NCI-H2081 treated with DMSO at 0.1 percent for 48 hours (cell line): ENCODE measurements around the gene ELN.
"Not testable (repeated sequence)": the region's sequence is repeated elsewhere in the genome, so short reads cannot be mapped to it uniquely, and the experiment has no call there.

ENCODE experiments used
- DNase-seq: peaks from one replicate; lab custom pipeline; 2025; lab: John Stamatoyannopoulos, UW

ELN gene

DNA sequence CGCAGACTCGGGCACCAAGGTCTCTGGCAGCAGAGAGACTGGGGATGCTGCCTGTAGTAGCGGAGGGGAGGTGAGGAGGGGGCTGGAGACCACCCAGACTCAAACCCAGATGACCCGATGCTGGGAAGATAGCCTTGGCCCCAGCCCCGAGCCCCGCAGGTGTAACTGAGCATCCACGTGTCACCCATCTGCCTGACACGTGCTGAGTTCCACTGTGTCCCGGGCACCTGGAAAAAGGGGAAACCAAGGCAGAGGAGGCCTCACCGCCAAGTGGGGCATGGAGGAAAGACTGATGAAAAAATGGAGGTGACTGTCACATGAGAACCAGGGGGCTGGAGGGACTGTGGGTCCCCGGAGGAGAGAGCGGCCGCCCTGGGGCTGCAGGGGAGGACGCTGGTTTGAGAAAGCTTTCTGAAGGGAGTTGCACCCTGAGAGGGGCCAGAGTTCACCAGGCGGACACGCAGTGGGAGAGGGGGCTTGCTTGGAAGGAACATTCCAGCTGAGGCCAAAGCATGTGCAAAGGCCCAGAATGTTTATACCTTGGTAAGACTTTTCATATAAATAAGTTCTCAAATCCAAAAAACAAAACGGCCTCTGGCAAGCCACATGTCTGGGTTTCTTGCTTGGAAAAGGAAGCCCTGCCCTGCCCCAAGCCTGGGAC is 27.4 kb upstream of the ELN start:
- DNase-seq = no peak

DNA sequence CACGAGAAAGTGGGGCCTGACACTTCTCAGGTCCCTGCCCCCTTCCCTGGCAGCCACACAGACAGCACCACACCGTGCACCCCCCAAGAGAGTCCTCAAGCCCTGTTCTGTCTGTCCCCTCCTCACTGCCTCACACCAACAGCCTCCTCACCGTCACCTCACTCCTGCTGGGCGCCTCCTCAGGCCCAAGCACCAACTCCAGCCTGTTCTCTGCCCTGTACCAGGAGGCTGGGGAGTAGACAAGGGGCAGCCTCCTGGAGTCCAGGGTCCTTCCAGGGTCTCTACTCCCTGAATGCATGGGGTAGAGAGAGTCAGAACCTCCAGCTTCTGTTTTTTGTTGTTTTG is 26.9 kb upstream of the ELN start:
- no peak for DNase-seq

DNA sequence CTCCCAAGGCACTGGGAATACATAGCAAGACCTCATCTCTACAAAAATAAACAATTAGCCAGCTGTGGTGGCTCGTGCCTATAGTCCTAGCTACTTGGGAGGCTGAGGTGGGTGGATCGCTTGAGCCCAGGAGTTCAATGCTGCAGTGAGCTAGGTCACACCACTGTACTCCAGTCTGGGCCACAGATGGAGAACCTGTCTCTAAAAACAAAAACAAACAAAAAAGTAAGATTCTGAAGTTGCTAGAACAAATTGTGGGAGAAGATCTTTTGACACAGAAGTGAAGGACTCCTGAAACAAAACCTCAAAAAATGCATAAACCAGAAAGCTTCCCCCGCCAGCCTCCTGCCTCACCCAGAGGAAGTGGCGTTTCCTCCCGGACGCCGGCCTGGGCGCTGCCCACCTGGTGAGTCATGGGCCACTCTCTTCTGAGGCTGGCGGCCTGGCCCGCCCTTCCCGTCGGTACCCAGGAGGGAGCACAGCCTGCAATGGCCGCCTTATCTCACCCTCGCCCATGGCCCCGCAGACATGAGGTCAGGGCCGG is 25.4 kb upstream of the ELN start:
- DNase-seq = no peak

DNA sequence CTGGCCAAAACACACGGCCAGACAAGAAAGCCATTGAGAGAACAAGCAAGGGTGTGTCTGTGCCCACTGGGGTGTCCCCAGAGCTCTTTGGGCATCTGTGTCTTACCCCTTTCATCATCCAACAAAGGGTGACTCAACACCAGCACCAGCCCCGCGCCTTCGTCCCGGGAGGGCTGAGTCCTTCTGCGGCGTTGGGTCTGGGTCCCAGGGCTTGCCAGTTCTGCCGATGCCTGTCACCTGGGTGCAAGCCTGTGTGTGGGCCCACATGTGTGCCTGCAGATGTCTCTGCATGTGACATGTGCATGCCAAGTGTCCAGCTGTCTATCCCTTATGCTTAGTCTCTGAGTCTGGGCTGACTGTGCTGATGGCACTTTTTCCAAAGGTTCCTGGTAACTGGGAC is 24.4 kb upstream of the ELN start:
- no peak for DNase-seq

DNA sequence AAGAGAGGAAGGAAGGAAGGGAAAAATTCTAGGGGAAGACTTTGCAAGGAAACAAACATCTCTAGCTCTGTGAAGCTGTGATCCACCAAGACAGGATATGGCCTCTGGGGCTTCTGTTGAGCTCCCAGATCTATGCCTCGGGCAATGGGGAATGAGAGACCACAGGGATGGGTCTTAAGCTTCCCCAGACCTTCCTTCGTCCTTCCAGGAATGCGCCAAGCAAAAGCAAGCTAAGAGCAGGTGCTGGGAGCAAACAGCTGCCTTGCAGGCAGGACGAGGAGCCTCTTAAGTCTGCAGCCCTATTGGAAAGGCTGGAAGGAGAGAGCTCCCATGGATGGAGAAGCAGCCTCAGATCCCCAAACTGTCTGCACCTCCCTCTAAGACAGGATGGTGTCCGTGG is 21.9 kb upstream of the ELN start:
- DNase-seq = no peak

DNA sequence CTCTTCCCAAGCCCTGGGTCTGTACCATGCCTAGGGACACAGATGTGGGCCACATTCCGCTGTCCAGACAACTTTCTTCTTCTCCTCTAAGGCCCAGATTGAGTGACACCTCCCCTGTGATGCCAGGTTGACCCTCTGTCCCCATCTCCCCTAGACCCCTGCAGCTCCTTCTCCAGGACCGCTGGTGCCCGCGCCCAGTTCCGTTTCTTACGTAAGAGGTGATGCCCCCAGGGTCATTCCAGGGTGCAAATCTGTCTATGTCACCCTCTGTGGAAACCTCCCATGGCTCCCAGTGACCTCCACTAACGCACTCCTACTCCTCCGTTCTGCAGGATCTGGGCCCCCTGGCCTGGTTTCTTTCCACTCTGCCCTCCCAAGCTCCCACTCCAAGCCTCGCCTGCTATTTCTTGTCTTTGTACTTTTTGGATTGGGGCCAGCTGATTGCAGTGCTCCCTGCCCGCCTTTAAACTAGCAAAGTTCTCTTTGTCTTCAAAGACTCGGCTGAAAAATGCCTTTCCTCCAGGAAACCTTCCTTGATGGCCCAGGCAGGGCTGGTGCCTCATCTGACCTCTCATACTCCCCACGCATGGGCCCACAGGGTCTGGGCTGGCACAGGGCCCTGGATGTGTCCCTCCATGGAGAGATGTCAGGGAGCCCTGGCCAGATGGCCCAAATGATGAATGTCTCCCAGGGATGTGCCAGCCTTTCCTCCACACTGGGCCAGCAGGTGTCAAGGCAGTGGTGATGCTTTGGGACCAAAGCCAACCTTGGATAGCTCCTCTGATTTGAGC is 21.3 kb upstream of the ELN start:
- peak; percentile 16 for DNase-seq

DNA sequence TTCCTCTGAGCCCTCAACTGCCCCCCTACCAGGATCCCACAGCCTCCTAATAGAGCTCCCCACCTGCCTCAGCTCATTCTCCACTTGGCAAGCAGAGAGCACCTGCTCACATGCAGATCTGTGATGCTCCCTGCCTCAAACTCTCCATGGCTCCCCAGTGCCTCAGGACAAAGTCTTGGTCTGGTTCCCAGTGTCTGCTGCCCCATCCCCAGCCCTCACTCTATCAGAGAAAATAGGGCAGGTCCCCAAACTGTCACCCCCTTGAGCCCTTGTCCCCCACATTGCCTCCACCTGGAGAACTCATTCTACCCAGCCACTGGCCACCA is 20.8 kb upstream of the ELN start:
- no peak for DNase-seq

DNA sequence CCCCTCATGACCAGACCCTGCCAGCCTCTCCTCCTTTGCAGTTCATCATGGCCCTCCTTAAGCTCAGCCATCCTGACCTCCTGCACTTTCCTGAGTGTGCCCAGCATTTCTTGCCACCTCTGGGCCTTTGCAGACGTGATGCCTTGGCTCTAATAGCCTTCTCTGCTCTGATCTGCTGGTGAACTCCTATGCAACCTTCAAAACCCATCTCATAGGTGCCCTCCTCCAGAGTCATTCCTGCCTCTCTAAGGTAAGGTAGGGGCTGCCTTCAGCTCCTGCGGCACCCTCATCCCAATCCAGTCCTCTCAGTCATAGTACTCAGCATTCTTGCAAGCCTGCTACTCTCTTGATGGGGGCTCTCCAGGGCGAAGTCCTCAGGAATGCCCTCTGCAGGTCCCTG is 19.3 kb upstream of the ELN start:
- no peak for DNase-seq

DNA sequence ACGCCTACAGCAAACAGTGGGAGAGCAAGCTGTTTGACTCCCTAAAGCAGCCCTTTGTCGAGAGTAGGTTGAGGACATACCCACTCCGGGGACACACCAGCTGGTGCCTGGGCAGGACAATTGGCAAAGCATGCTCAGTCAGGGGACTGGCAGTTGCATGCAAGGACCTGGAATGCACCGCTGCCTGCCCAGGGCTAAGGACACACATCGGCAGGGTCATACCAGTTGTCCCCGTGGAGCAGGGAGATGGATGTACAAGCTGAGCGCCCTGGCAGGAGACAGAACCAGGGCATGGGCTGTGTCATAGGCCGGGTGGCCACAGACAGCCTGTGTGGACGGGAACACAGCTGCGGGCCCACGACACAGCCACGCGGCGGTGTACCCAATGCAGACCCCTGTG is 18.3 kb upstream of the ELN start:
- no peak for DNase-seq

DNA sequence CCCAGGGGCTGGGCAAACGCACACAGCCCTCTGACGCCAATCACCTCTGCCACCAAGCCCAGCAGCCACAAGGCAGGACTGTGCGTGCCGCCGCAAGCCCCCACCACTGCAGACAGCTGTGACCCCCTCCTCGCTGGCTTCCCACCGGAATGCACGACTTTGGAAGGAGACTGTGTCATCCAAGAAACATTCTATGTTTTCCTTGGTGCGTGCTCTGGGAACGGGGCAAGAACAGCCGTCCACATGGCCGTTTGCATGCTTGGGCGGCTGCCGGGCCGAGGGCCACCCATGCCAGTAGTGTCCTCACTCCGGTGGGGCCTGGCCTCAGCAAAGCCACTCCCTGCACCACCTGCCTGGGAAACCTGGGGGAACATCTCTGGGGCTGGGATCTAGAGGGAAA is 17.6 kb upstream of the ELN start:
- DNase-seq = no peak

DNA sequence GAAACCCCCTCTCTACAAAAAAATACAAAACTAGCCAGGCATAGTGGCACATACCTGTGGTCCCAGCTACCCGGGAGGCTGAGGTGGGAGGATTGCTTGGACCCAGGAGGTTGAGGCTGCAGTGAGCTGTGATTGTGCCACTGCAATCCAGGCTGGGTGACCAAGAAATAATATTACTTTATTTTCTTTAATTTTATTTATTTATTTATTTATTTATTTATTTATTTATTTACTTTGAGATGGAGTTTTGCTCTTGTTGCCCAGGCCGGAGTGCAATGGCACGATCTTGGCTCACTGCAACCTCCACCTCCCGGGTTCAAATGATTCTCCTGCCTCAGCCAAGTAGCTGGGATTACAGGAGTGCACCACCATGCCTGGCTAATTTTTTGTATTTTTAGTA is 16.6 kb upstream of the ELN start:
- DNase-seq = not testable (repeated sequence)

DNA sequence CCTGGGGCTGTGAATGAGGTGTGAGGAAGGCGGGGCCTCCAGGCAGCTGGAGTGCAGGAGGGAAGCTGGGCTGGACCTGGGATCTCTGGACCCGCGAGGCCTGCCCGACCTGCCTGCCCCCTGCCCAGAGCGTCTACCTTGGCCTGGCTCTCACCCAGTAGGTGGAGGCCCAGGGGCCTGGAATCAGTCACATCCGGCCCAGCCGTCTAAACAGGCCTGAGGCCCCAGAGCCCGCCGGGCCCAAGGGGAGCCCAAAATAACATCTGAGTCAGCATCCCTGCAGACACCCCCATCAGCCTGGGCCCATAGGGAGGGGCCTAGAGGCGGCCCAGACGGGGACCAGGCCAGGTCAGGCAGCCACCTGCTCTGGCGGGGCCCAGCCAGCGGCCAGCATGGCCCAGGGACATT is 15.1 kb upstream of the ELN start:
- DNase-seq = no peak

DNA sequence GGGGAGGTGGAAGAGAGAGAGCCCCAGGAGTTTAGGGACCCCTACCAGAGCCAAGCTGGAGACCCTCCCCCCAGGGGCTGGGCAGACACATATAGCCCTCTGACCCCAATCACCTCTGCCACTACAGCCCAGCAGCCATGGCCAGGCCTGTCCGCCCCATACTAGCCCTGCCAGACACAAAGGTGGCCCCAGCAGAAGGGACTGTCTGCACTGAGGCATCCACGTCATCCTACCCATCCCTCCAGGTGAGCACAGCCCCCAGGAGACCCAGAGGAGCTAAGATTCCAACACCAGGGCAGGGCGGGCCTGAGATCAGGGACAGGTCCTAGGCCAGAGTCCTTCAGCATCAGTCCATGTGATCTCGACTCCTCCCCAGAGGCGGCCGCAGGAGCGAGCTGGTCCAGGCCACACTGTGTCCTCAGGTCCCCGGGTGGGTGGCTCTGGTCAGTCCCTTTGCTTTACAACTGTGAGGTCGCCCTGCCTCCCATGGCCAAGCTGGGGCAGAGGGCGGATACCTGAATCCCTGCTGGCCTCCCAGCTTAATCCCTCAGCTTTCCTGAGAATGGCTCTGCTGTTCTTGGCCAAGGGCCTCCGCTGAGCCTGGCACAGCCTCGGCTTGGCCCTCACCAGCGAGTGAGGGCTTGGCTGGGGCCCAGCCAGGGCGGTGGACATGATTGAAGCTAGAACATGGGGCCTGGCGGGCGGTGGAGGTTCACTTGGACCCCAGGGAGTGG is 14.3 kb upstream of the ELN start:
- DNase-seq = no peak

DNA sequence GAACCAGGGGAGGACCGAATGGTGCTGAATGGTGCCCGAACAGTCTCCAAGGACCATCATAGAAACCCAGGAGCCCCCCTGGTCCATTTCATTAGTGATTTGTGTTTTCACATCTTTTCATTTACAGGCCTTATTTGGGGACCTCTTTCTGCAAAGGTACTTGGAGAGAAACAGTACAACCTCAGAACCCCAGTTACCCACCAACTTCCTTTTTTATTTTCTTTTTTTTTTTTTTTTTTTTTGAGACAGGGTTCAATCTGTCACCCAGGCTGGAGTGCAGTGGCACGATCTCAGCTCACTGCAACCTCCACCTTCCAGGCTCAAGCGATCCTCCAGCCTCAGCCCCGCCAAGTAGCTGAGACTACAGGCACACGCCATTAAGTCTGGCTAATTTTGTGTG is 13.0 kb upstream of the ELN start:
- DNase-seq = no peak

DNA sequence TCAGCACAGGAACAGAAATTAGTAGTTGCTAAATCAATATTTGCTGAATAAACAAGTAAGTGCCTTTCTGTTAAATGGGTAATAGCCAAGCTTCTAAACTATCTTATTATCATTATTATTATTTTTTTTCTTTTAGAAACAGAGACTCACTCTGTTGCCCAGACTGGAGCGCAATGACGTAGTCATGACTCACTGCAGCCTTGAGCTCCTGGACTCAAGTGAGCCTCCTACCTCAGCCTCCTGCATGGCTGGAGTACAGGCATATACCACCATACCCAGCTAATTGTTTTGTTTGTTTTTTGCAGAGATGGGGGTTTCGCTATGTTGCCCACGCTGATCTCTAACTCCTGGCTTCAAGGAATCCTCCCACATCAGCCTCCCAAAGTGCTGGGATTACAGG is 12.3 kb upstream of the ELN start:
- DNase-seq = no peak

DNA sequence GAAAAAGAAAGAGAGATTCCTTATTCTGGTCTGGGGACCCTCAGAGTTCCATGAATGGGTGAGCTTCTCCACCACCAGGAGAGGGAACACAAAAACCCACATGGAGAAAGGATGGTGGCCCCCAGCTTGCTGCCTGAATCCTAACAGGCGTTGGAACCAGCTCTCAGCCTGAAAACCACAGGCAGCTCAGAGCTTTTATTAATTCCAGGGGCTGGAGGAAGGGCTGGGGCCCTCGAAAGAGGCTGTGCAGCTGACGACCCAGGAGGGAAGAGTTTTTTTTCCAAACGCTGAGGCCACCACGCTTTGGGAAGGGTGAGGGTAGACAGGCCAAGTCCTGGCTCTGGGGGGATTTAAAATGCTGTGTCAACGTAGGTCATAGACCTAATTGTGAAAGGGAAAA is 10.8 kb upstream of the ELN start:
- no peak for DNase-seq

DNA sequence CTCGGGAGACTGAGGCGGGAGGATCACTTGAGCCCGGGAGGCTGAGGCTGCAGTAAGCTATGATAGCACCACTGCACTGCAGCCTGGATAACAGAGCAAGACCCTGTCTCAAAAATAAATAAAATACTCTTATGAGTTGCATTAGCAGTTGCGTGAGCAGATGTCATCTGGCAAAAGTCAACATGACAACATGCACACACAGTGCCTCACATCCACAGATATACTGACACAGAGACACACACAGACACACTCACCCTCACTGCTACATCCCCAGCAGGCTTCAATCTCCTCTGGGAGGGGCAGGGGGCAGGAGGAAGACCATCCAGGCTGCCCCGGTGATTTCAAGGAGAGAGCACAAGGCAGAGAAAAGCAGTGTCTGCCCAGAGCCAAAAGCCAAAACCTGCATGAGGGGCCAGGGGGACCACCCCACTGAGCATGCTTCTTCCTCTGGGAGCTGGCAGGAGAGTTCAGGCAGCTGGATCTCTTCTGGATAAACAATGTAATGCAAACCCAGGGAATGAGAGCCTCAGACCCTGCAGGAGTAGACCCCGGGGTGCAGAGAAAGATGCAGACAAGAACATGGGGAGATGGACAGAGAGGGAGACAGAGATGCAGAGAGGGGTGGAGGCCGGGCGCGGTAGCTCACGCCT is 9.6 kb upstream of the ELN start:
- no peak for DNase-seq

DNA sequence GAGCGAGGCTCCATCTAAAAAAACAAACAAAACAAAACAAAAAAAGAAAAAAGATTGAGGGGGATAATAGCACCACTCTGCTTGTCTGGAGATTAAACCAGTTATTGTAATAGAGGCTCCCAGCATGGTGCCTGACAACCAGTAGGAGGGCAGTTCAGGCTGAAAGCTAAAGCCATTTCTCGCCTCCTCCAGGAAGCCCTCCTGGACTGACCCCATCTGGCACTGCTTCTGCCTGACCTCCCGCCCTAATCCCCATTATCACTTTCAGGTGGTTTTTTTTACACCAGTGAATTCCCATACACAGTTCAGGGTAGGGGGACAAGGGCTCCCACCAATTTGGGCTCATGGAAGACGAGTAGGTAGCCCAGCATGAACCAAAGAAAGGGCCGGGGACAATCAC is 8.8 kb upstream of the ELN start:
- DNase-seq = no peak

DNA sequence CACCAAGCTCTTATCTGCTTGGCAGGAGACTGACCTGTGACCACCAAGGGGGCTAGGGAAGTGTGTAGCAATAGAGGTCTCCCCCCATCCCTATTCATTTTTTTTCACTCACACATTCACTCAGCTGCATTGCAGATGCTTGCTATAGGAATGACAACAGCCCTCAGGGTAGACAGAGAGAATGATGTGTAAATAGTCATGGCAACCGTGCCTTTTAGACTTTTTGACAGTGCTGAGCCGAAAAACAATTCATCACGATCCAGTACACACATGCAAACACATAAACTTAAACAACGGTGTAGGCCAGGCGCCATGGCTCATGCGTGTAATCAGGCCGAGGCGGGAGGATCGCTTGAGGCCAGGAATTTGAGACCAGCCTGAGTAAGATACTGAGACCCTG is 7.6 kb upstream of the ELN start:
- no peak for DNase-seq

DNA sequence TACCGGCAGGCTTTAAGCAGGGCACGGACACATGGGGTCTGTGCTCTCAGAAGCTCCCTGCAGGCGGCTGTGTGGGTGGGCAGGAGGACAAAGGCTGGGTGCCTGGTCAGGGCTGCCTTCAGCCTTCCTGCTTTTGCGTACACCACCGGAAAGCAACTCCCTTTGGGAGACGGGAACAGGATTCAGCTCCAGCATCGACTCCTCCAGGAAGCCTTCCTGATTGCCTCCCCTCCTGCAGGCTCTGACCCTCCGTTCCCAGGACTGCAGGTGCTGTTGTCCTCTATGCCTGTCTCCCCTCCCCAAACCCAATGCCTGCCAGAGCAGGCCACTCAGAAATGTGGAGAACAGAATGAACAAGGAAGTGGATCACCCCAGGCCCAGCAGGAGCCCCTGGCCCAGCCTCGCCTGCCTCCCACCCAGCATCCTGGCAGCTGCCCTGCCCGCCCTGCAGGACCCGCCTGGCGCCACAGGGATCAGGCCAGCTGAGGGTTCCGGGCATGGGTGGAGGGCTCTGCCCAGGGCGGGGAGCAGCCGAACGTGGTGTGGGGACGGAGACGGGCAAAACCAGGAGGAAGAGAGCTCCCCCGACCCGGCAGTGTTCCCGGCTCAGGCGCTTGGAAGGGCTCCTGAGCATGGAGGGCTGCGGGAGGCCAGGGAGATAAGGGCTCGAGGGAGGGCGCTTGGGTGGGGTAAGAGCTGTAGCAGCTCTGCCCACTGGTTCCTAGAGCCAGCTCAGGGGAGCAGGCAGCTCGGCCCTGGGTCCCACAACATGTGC is 6.2 kb upstream of the ELN start:
- no peak for DNase-seq

DNA sequence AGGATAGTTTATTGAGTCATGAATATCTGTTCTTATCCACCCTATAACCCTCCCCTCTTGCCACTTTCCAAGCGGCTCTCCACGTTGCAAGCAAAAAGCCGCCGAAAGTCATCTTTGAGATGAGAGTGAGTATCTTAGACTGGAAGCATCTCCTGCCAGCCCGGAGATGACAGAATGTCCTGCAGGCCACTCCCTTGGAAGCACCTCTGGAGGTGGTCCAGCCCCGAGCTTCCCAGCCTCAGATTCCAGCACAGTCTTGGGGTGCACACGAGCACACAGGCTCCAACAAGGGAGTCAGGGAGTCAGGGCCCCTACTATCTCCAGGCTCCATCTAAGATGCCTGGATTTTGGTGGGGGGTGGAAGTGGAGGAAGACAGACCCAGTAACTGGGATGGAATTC is 5.5 kb upstream of the ELN start:
- no peak for DNase-seq

DNA sequence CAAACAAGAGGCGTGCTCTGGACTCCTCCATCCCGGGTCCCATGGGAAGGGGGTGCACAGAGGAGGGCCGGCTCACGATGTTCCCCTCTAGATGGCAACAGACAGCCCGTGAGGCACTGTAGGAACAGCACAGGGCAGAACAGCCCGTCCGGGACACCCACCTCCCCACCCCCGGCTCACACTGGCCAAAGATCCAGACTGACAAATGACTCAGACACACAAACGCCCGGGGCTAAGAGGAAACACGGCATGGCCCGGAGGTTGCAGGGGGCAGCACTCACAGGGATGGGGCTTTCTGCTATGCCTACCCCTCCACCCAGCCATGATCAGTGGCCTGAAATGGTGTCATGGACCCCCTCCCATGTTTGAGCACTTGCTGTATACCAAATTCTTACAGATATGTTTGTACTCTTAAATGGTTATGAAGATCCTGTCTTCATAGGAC is 4.9 kb upstream of the ELN start:
- no peak for DNase-seq
